ENCODE results near the gene GNG3.
"Not testable (repeated sequence)": the region's sequence is repeated elsewhere in the genome, so short reads cannot be mapped to it uniquely, and the experiment has no call there.

Gene GNG3

GRCh38 chr11:62707277-62707861 is at the start of gene GNG3, which contains the start of gene BSCL2:
Gene GNG3 (plus strand): TSS chr11:62707676. CDS start chr11:62708296, 620 bp downstream.
Gene BSCL2 (minus strand): TSS chr11:62707424. CDS start chr11:62707195, 229 bp downstream.
- DNase-seq = no peak

GRCh38 chr11:62664405-62665074 is 42.9 kb upstream of the GNG3 start:
- peak; percentile 63 for DNase-seq

- DNase-seq = peak; percentile 96
These were observed 42.3 kb upstream of the GNG3 start, which contains the start of the genes C11orf98 and CSKMT for GRCh38 chr11:62665075-62665598. Gene C11orf98 (minus strand): TSS chr11:62665210. CDS start chr11:62665169, 41 bp downstream. Gene CSKMT (plus strand): TSS chr11:62665312. CDS start chr11:62665880, 568 bp downstream.

- peak; percentile 70 for DNase-seq
These were observed 41.7 kb upstream of the GNG3 start for GRCh38 chr11:62665599-62666258.

- no peak for DNase-seq
These were observed 41.1 kb upstream of the GNG3 start for GRCh38 chr11:62666259-62666926.

- no peak for DNase-seq
These were observed 40.0 kb upstream of the GNG3 start for GRCh38 chr11:62667460-62667859.

GRCh38 chr11:62669420-62670161 is 37.9 kb upstream of the GNG3 start:
- DNase-seq = no peak

- no peak for DNase-seq
These were observed 36.3 kb upstream of the GNG3 start for GRCh38 chr11:62671236-62671607.

- DNase-seq = peak; percentile 85
These were observed 35.7 kb upstream of the GNG3 start, which contains the start of the genes LBHD1 and UQCC3 for GRCh38 chr11:62671608-62672389. Gene LBHD1 (minus strand): TSS chr11:62672267. CDS start chr11:62670031, 2,236 bp downstream. Gene UQCC3 (plus strand): TSS chr11:62671673. CDS start chr11:62671746, 73 bp downstream.

GRCh38 chr11:62673196-62673525 is 34.3 kb upstream of the GNG3 start:
- no peak for DNase-seq

- DNase-seq = not testable (repeated sequence)
These were observed 32.1 kb upstream of the GNG3 start for GRCh38 chr11:62675415-62675814.

GRCh38 chr11:62676698-62677097 is 30.8 kb upstream of the GNG3 start:
- DNase-seq = no peak

GRCh38 chr11:62677156-62677555 is 30.3 kb upstream of the GNG3 start:
- no peak for DNase-seq

- DNase-seq = no peak
These were observed 29.8 kb upstream of the GNG3 start for GRCh38 chr11:62677714-62678113.

GRCh38 chr11:62678433-62678769 is 29.1 kb upstream of the GNG3 start:
- no peak for DNase-seq

GRCh38 chr11:62678770-62679696 is 28.4 kb upstream of the GNG3 start, which contains the start of gene UBXN1:
Gene UBXN1 (minus strand): TSS chr11:62679073. CDS start chr11:62678923, 150 bp downstream.
- DNase-seq = peak; percentile 88

- DNase-seq = peak; percentile 58
These were observed 26.6 kb upstream of the GNG3 start for GRCh38 chr11:62680825-62681240.

- no peak for DNase-seq
These were observed 25.0 kb upstream of the GNG3 start for GRCh38 chr11:62682518-62682917.

GRCh38 chr11:62687508-62688396 is 19.7 kb upstream of the GNG3 start:
- no peak for DNase-seq
